ENCODE measurements around the gene CFAP57. TPM values are rescaled to one million over a fixed set of nuclear protein-coding genes. Genes with fewer than 3 reads are reported as not detected.

CFAP57 gene
- total RNA-seq, 4 donors from 2014 or later = 0.40 to 5.6 (median 1.8) TPM

DNA sequence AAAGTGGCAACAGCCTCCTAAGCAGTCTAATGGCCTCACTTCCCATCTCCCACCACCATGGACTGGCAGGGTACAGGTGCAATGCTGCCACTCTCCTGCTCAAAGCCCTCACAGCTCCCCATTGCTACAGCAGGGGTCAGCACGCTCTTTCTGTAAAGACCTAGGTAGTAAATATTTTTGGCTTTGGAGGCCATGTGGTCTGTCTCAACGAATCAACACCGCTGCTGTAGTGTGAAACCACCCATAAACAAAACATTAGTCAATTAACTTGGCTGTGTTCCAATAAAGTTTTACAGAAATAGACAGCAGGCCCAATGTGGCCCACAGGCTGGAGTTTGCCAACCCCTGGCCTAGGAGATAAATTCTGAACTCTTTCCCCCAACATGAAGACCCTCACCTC is 53.0 kb downstream of the CFAP57 start:
- DNase-seq = no peak
- Histone ChIP-seq H3K4me3 (no peak overlapping the region), H3K4me1 (no peaks in the 10 kb centered on the region), H3K27ac (no peak overlapping the region), H3K27me3 (no peaks in the 10 kb centered on the region), H3K9me3 (no peaks in the 10 kb centered on the region), H3K36me3 (no peaks in the 10 kb centered on the region)
- intact Hi-C loops (cut with DNase I; ENCODE audit: low total_unique reads) = loop anchor here (10.0 kb wide), 1 partner anchor 190 kb away; no protein-coding TSS in a partner anchor
- TF ChIP-seq CTCF (IDR thresholded peaks at IDR 0.05) = no peak
- TF ChIP-seq POLR2A (IDR thresholded peaks at IDR 0.05) = no peak

DNA sequence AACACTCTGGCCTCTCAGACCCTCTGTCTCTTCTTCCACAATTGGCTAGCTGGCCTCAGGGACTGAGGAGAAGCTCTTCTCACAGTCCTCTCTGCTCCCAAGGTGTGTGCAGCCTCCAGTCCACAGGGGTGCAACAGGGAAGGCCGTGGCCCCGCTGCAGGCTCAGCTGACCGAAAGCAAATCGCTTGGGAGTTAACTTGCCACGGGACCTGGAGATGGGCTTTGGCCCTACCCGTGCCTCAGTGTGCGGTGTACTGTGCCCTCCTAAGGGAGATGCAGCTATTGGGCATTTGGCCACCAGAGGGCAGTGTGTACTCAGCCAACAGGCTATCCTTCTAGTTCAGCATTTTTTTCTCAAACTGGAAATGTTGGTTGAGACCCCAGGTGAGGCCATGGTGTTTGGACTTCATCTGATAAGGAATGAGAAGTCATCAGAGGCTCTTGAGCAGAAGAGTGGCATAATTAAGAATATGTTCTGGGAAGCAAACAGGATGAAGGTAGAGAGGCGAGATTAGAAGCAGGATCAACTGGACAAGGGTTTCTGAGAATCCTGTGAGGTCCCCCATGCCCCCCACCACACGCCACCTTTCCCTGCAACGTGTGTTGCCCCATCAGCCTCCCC is 55.1 kb downstream of the CFAP57 start:
- no peak overlapping the region for H3K27ac ChIP-seq
- H3K4me1 ChIP-seq = no peaks in the 10 kb centered on the region
- no peaks in the 10 kb centered on the region for H3K9me3 ChIP-seq
- H3K4me3 ChIP-seq = no peak overlapping the region
- intact Hi-C loops (cut with DNase I; ENCODE audit: low total_unique reads) = loop anchor here (10.0 kb wide), 1 partner anchor 188 kb away; no protein-coding TSS in a partner anchor
- H3K36me3 ChIP-seq = no peaks in the 10 kb centered on the region
- TF ChIP-seq CTCF (IDR thresholded peaks at IDR 0.05) = peak; percentile 84 to 90 (median 88)
- TF ChIP-seq POLR2A (IDR thresholded peaks at IDR 0.05) = no peak
- no peaks in the 10 kb centered on the region for H3K27me3 ChIP-seq
- DNase-seq = peak; percentile 80 to 81

DNA sequence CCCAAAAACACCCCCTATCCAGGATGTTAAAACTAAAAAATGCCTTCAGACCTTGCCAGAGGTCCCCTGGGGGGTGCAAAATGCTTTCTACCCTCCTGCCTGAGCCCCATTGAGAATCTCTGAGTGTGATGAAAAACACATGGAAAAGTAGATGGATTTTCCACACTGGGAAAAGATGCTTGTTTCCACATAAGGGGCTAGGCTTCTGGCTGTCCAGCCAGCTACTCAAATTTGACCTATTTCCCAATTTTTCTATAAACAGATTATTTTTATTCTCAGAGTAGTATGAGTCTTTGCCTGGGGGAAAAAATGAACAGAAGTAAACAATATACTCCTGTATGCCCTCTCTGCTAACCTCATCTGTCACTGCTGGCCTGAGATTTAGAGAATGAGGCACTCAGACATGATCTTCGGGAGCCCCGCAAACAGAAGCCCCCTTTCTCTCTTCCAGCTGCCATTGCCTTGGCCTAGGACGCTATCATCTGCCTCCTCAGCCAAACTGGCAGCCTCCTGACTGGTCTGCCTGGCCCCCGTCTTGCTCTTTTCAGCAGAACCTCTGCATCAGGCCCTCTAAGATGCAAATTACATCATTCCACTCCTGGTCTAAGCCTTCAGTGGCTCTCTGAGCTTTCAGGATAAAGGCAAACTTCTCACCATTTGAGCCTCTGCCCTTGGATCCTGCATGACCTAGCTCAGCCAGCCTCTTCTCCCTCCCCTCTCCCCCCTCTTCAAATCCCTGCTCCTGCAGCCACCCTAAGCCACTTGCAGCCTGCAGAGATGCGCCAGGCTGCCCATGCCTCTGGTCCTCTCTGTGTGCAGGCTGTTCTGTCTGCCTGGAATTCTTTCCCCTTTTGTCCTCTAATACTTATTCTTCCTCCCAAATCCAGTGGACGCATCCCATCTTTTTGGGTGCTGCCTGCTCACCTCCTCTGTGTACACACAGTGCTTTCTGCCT is 58.0 kb downstream of the CFAP57 start:
- Histone ChIP-seq H3K9me3 (no peaks in the 10 kb centered on the region), H3K4me3 (no peak overlapping the region), H3K27ac (no peak overlapping the region), H3K36me3 (no peaks in the 10 kb centered on the region), H3K4me1 (no peaks in the 10 kb centered on the region), H3K27me3 (no peaks in the 10 kb centered on the region)
- intact Hi-C loops (cut with DNase I; ENCODE audit: low total_unique reads) = loop anchor here (10.0 kb wide), 1 partner anchor 185 kb away; no protein-coding TSS in a partner anchor
- DNase-seq = no peak
- no peak for TF ChIP-seq POLR2A (IDR thresholded peaks at IDR 0.05)
- no peak for TF ChIP-seq CTCF (IDR thresholded peaks at IDR 0.05)

DNA sequence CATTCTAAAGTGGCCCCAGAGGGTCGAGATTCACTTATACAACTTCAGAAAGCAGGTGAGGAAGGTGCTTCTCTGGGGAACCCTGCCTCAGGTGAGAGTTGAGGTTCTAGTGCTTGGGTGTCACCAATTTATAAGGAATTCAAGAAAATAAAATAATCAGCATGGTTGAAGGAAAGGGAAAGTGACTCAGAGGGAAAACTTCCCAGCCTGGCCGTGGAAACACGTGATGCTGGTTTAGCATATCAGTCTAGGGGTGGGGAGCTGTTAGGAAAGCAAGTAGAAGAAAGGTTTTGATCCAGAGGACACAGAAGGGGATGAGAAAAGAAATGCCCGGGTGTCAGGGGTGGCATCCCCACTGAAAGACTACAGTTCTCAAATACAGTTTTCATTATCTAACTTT is 59.9 kb downstream of the CFAP57 start:
- TF ChIP-seq CTCF (IDR thresholded peaks at IDR 0.05) = no peak
- no peak for TF ChIP-seq POLR2A (IDR thresholded peaks at IDR 0.05)
- intact Hi-C loops (cut with DNase I; ENCODE audit: low total_unique reads) = no loop called here
- Histone ChIP-seq H3K36me3 (no peaks in the 10 kb centered on the region), H3K27me3 (no peaks in the 10 kb centered on the region), H3K4me1 (no peaks in the 10 kb centered on the region), H3K4me3 (no peak overlapping the region), H3K27ac (no peak overlapping the region), H3K9me3 (no peaks in the 10 kb centered on the region)
- DNase-seq = no peak

GRCh38 chr1:43232482-43232881 is 60.4 kb downstream of the CFAP57 start:
- Histone ChIP-seq H3K4me3 (no peak overlapping the region), H3K27me3 (no peaks in the 10 kb centered on the region), H3K27ac (no peak overlapping the region), H3K4me1 (no peaks in the 10 kb centered on the region), H3K9me3 (no peaks in the 10 kb centered on the region), H3K36me3 (no peaks in the 10 kb centered on the region)
- intact Hi-C loops (cut with DNase I; ENCODE audit: low total_unique reads) = no loop called here
- TF ChIP-seq POLR2A (IDR thresholded peaks at IDR 0.05) (no peak), CTCF (IDR thresholded peaks at IDR 0.05) (no peak)
- no peak for DNase-seq

All from uterus (tissue), 4 donors.